Activated B cell treated with CpG ODN at 0.5 μM for 24 hours (primary cell): ENCODE measurements around the gene DBF4B. TPM values are rescaled to one million over a fixed set of nuclear protein-coding genes. Genes with fewer than 3 reads are reported as not detected.

Experiments used
- ATAC-seq: fragments of 200-7000 bp; cut with Tn5 transposase; one replicate; pipeline ENCODE4 v1.10.0; 2021; ENCODE audit warnings: low read depth, mild to moderate bottlenecking, moderate library complexity
- CTCF ChIA-PET: fragments of 350-600 bp; sonication (Branson Sonifier 250); formaldehyde crosslinking; loops from one replicate; lab custom pipeline; 2021; ENCODE audit warnings: antibody characterized with exemption; lab: Charles Lee
- POLR2A ChIA-PET: fragments of 350-600 bp; sonication (Branson Sonifier 250); formaldehyde crosslinking; loops from one replicate; lab custom pipeline; 2021; ENCODE audit warnings: antibody characterized with exemption; lab: Charles Lee
- DNase-seq: peaks from one replicate; pipeline ENCODE4 v3.0.0; 2022
- H3K27ac Mint-ChIP-seq: one replicate; pipeline ENCODE4 v1.8.0; 2020; ENCODE audit warnings: mixed read lengths
- H3K27me3 Mint-ChIP-seq: one replicate; pipeline ENCODE4 v1.8.0; 2021; ENCODE audit warnings: mixed read lengths
- H3K36me3 Mint-ChIP-seq: one replicate; pipeline ENCODE4 v1.8.0; 2021; ENCODE audit warnings: low read depth, mixed read lengths
- H3K4me1 Mint-ChIP-seq: one replicate; pipeline ENCODE4 v1.8.0; 2021; ENCODE audit warnings: mixed read lengths
- H3K4me3 Mint-ChIP-seq: one replicate; pipeline ENCODE4 v1.8.0; 2020; ENCODE audit warnings: mild to moderate bottlenecking, mixed read lengths
- H3K9me3 Mint-ChIP-seq: one replicate; pipeline ENCODE4 v1.8.0; 2020; ENCODE audit warnings: mixed read lengths
- intact Hi-C: fragments of 100-400 bp; cut with micrococcal nuclease; formaldehyde crosslinking; loops from one replicate; pipeline ENCODE4 v1.15.1; 2024
- total RNA-seq: library from RNA; stranded (reverse); gene quantifications from 2 replicates; pipeline ENCODE4 v1.2.3, GENCODE V29; 2022
- TF ChIP-seq, protein P1 (sequence below): fragments of 200-600 bp; IDR thresholded peaks from one replicate; pipeline ENCODE4 v1.8.0; 2022; ENCODE audit warnings: antibody characterized with exemption, mild to moderate bottlenecking

DBF4B gene
- total RNA-seq, 1 donor from 2014 or later: 13.8 TPM

DNA sequence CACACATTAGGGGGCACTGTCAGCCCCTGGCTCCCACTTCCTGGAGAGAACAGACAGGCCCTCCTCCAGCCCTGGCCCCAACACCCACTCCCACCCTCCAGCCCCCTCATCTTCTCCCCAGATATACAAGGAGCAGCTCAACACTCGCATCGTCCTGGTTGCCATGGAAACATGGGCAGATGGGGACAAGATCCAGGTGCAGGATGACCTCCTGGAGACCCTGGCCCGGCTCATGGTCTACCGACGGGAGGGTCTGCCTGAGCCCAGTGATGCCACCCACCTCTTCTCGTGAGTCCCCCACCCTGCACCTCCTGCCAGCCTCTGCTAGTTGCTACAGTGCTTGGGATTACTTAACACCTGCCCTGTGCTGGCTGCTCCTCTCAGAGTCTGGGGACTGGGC lies 64.7 kb downstream of the DBF4B start:
- Mint-ChIP-seq H3K9me3 (no peaks in the 10 kb centered on the region), H3K27ac (no peak overlapping the region), H3K4me3 (no peak overlapping the region), H3K27me3 (no peaks in the 10 kb centered on the region), H3K4me1 (peaks cover 9% of the 10 kb centered on the region), H3K36me3 (no peaks in the 10 kb centered on the region)
- TF ChIP-seq, protein P1, sequence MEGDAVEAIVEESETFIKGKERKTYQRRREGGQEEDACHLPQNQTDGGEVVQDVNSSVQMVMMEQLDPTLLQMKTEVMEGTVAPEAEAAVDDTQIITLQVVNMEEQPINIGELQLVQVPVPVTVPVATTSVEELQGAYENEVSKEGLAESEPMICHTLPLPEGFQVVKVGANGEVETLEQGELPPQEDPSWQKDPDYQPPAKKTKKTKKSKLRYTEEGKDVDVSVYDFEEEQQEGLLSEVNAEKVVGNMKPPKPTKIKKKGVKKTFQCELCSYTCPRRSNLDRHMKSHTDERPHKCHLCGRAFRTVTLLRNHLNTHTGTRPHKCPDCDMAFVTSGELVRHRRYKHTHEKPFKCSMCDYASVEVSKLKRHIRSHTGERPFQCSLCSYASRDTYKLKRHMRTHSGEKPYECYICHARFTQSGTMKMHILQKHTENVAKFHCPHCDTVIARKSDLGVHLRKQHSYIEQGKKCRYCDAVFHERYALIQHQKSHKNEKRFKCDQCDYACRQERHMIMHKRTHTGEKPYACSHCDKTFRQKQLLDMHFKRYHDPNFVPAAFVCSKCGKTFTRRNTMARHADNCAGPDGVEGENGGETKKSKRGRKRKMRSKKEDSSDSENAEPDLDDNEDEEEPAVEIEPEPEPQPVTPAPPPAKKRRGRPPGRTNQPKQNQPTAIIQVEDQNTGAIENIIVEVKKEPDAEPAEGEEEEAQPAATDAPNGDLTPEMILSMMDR: no peak
- CTCF ChIA-PET: interaction anchor here (3.8 kb wide), 1 partner anchor 105 kb away, joined by 28 read pairs; no protein-coding TSS in a partner anchor
- intact Hi-C loops: no loop called here
- ATAC-seq (no peak), DNase-seq (no peak)
- POLR2A ChIA-PET: no interaction called here

DNA sequence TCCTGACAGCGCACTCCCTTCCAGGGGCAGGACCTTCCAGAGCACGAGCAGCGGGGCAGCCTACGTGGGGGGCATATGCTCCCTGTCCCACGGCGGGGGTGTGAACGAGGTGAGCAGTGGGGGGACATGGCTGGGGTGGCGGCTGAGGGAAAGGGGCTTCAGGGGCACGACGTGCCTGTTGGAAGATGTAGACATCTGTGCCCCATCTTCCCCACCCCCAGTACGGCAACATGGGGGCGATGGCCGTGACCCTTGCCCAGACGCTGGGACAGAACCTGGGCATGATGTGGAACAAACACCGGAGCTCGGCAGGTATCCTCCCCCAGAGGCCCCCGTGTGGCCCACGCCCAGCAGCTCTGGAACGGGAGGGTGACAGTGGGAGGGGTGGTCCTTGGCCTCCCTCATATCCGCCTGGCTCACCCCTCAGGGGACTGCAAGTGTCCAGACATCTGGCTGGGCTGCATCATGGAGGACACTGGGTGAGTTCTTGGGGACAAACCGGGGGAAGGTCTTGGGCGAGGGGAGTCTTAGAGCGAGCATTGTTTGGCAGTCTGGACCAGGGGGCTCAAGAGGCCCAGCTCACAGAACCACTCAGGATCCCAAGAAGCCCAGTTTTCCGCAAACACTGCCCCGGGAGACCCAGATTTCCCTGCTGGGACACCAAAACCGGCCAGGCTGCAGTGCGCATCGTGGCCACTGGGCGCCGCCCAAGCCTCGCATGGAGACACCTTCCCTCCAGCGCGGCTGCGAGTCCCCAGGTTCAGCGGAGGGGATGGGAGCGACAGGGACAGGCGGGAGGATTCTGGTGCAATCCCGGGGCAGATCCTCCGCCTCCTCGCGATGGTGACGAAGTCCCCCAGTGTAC lies 66.0 kb downstream of the DBF4B start:
- TF ChIP-seq, protein P1: no peak
- intact Hi-C loops: loop anchor here (1.0 to 5.0 kb wide), 7 partner anchors 91 to 423 kb away; partner anchors contain the start of genes NMT1 and PLCD3
- Mint-ChIP-seq H3K4me3 (peak overlapping the region; percentile 87), H3K27me3 (no peaks in the 10 kb centered on the region), H3K27ac (peak overlapping the region; percentile 66), H3K4me1 (peaks cover 17% of the 10 kb centered on the region), H3K36me3 (no peaks in the 10 kb centered on the region), H3K9me3 (no peaks in the 10 kb centered on the region)
- ATAC-seq (peak; percentile 39), DNase-seq (peak; percentile 88)
- ChIA-PET CTCF (interaction anchor here (2.2 to 3.8 kb wide), 3 partner anchors 91 to 247 kb away, joined by 6 to 28 read pairs (median 28); no protein-coding TSS in a partner anchor), POLR2A (interaction anchor here (0.6 kb wide), 1 partner anchor 575 kb away, joined by 5 read pairs; the partner anchor contains the start of gene ATXN7L3)

DNA sequence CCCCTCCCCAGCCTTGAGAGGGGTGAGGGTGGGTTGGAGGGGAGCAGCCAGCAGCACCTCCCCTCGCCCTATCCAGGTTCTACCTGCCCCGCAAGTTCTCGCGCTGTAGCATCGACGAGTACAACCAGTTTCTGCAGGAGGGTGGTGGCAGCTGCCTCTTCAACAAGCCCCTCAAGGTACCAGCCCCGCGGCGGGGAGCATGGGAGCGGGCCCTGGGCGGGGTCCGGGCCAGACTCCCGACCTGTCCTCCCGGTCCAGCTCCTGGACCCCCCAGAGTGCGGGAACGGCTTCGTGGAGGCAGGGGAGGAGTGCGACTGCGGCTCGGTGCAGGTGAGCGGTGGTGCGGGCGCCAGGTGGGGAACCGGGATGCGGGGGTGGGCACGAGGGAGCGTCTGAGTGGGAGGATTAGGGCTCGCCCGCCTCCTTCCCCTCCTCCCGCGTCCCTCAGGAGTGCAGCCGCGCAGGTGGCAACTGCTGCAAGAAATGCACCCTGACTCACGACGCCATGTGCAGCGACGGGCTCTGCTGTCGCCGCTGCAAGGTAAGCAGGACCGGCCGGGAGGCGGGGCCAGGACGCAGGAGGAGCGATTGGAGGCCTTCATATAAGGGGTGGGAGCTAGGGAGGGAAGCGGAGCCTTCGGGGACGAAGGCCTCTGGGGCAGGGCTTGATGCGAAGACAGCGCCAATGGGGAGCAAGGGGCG lies 66.8 kb downstream of the DBF4B start:
- DNase-seq (peak; percentile 90), ATAC-seq (peak; percentile 96)
- intact Hi-C loops: loop anchor here (1.0 to 5.0 kb wide), 7 partner anchors 90 to 422 kb away; partner anchors contain the start of genes NMT1 and PLCD3
- TF ChIP-seq, protein P1: no peak
- ChIA-PET CTCF (interaction anchor here (0.9 to 3.8 kb wide), 6 partner anchors 87 to 360 kb away, joined by 3 to 28 read pairs (median 6); partner anchors contain the start of gene ACBD4), POLR2A (interaction anchor here (0.5 to 1.0 kb wide), 8 partner anchors 66 to 1415 kb away, joined by 3 to 9 read pairs (median 4); partner anchors contain the start of genes ATXN7L3, FZD2 and NMT1)
- Mint-ChIP-seq H3K4me3 (peak overlapping the region; percentile 87), H3K36me3 (no peaks in the 10 kb centered on the region), H3K27ac (no peak overlapping the region), H3K9me3 (no peaks in the 10 kb centered on the region), H3K4me1 (peaks cover 18% of the 10 kb centered on the region), H3K27me3 (no peaks in the 10 kb centered on the region)

DNA sequence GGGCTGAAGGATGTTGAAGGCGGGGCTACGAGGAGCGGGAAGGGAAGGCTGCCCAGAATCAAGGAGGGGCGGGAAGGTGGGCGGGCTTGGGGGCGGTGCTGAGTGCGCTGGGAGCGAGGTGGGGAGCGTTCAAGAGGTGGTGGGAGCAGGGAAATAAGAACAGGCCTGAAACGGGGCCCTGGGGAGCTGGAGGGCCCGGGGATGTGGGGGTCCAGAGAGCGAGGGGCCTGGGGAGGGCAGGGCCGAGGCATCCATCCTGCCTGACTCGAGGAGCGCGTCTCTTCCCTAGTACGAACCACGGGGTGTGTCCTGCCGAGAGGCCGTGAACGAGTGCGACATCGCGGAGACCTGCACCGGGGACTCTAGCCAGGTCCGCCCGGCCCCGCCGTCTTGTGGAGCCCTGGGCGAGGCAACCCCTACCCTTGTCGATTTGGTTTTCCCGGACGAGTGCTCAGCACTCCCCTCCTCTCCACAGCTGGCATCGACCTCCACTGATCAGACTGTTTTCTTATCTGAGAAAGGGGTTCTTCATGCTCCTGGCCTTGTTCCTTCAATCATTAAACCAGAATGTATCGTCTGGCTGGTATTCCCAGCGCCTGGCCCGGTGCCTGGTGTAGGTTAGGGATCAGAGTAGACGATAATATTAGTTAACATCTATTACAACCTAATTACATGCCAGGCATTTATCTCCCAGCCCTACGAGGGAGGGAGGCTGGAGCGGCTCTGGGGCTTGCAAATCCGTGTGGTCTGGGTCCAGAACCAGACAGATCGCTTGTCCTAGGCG lies 67.6 kb downstream of the DBF4B start:
- TF ChIP-seq, protein P1: no peak
- Mint-ChIP-seq H3K4me3 (peak overlapping the region; percentile 87), H3K27me3 (no peaks in the 10 kb centered on the region), H3K27ac (no peak overlapping the region), H3K4me1 (peaks cover 18% of the 10 kb centered on the region), H3K36me3 (no peaks in the 10 kb centered on the region), H3K9me3 (no peaks in the 10 kb centered on the region)
- POLR2A ChIA-PET: interaction anchor here (0.5 to 1.0 kb wide), 6 partner anchors 90 to 1416 kb away, joined by 3 to 9 read pairs (median 4); partner anchors contain the start of genes FZD2 and NMT1
- peak; percentile 6 for ATAC-seq
- intact Hi-C loops: loop anchor here (1.0 to 5.0 kb wide), 7 partner anchors 89 to 421 kb away; partner anchors contain the start of genes NMT1 and PLCD3
- no peak for DNase-seq
- CTCF ChIA-PET: interaction anchor here (0.9 to 3.8 kb wide), 6 partner anchors 86 to 360 kb away, joined by 3 to 28 read pairs (median 6); partner anchors contain the start of gene ACBD4
